Testis (tissue), 2 donors: Measurements from ENCODE around the gene MLLT10.

Source experiments
- POLR2A ChIP-seq: fragments of 450-650 bp; IDR thresholded peaks from one replicate; pipeline ENCODE4 v1.6.1; 2017; ENCODE audit warnings: antibody characterized with exemption, mild to moderate bottlenecking, moderate library complexity
- TF ChIP-seq, protein P1 (sequence below), 3 experiments: fragments of 450-650 bp in 2 of 3; fragments of 200-600 bp in 1 of 3; sonication (generic) in 1 of 3; IDR thresholded peaks; one replicate each; pipeline ENCODE4 v1.5.1; 2016 to 2019; ENCODE audit warnings: antibody characterized with exemption in 3 of 3, mild to moderate bottlenecking in 2 of 3, moderate library complexity in 1 of 3

DNA sequence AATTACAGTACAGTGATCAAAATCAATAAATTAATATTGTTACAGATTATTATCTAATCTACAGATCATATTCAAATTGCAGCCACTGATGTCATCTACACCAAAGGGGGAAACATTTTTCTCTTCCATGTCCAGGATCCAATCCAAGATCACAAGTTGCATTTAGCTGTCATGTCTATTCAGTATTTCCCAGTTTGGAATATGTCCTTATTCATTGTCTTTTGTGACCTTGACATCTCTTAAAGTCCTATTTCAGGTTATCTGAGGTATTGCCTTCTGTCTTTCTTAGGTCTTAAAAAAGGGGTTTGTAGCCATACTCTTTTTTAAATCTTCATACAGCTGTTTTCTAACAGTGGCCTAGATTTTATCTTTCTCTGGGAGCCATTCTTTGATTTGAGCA lies 93.3 kb downstream of the MLLT10 start:
- no peak for TF ChIP-seq POLR2A
- TF ChIP-seq, protein P1, sequence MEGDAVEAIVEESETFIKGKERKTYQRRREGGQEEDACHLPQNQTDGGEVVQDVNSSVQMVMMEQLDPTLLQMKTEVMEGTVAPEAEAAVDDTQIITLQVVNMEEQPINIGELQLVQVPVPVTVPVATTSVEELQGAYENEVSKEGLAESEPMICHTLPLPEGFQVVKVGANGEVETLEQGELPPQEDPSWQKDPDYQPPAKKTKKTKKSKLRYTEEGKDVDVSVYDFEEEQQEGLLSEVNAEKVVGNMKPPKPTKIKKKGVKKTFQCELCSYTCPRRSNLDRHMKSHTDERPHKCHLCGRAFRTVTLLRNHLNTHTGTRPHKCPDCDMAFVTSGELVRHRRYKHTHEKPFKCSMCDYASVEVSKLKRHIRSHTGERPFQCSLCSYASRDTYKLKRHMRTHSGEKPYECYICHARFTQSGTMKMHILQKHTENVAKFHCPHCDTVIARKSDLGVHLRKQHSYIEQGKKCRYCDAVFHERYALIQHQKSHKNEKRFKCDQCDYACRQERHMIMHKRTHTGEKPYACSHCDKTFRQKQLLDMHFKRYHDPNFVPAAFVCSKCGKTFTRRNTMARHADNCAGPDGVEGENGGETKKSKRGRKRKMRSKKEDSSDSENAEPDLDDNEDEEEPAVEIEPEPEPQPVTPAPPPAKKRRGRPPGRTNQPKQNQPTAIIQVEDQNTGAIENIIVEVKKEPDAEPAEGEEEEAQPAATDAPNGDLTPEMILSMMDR (IDR thresholded peaks at IDR 0.05), result no peak
